NB4 (cell line): ENCODE results near the gene TMBIM4.

ENCODE experiments used
- CTCF ChIP-seq: IDR thresholded peaks from one replicate; pipeline ENCODE4 v1.5.1; 2012; ENCODE audit warnings: low read depth, low read length
- MAX ChIP-seq: IDR thresholded peaks from 2 replicates; pipeline ENCODE4 v1.6.1; 2011; ENCODE audit warnings: low read depth, low read length
- MYC ChIP-seq: IDR thresholded peaks from 2 replicates; pipeline ENCODE4 v1.6.1; 2011; ENCODE audit warnings: low read depth, low read length
- POLR2A ChIP-seq: IDR thresholded peaks from 2 replicates; pipeline ENCODE4 v1.6.1; 2011; ENCODE audit warnings: mild to moderate bottlenecking; ENCODE audit not compliant: insufficient read length; ENCODE audit errors: extremely low read depth

- no peak for TF ChIP-seq MAX
- TF ChIP-seq CTCF, result no peak
- TF ChIP-seq POLR2A, result no peak
- TF ChIP-seq MYC, result no peak
These were observed 56.3 kb downstream of the TMBIM4 start for GRCh38 chr12:66113471-66113870.
